ENCODE measurements around the gene HOXD3.

- TF ChIP-seq, protein P1, sequence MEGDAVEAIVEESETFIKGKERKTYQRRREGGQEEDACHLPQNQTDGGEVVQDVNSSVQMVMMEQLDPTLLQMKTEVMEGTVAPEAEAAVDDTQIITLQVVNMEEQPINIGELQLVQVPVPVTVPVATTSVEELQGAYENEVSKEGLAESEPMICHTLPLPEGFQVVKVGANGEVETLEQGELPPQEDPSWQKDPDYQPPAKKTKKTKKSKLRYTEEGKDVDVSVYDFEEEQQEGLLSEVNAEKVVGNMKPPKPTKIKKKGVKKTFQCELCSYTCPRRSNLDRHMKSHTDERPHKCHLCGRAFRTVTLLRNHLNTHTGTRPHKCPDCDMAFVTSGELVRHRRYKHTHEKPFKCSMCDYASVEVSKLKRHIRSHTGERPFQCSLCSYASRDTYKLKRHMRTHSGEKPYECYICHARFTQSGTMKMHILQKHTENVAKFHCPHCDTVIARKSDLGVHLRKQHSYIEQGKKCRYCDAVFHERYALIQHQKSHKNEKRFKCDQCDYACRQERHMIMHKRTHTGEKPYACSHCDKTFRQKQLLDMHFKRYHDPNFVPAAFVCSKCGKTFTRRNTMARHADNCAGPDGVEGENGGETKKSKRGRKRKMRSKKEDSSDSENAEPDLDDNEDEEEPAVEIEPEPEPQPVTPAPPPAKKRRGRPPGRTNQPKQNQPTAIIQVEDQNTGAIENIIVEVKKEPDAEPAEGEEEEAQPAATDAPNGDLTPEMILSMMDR (IDR thresholded peaks at IDR 0.05 in 4 of 5, conservative IDR thresholded peaks at IDR 0.05 in 1 of 5), result no peak
- TF ChIP-seq POLR2A (IDR thresholded peaks at IDR 0.05), result no peak
Measured at GRCh38 chr2:176146645-176147044, 10.5 kb upstream of the HOXD3 start.
